Liver (tissue), 9 donors: ENCODE results near the gene LRRC25. TPM values are rescaled to one million over a fixed set of nuclear protein-coding genes. Genes with fewer than 3 reads are reported as not detected.
A peak's percentile ranks its signal among the peaks of the same experiment; 100 is the strongest.

Experiments
- DNase-seq: peaks from one replicate; pipeline ENCODE4 v3.0.0-alpha.2; 2017; ENCODE audit warnings: low spot score
- H3K27ac ChIP-seq, 2 donors: one replicate each; pipeline ENCODE4 v1.7.0; 2013; ENCODE audit warnings: inconsistent platforms in 2 of 2, low read length in 2 of 2, control low read depth in 1 of 2, low read depth in 1 of 2, mild to moderate bottlenecking in 1 of 2
- H3K27me3 ChIP-seq, 4 donors: one replicate each; pipeline versions ENCODE4 v1.6.1 to v1.7.0; 2013; ENCODE audit warnings: low read length in 3 of 4, inconsistent platforms in 1 of 4, mild to moderate bottlenecking in 1 of 4, moderate library complexity in 1 of 4; ENCODE audit not compliant: control insufficient read depth in 4 of 4, insufficient read depth in 4 of 4
- H3K36me3 ChIP-seq, 4 donors: one replicate each; pipeline versions ENCODE4 v1.6.1 to v1.7.0; 2013; ENCODE audit warnings: low read length in 3 of 4, mild to moderate bottlenecking in 3 of 4, low read depth in 1 of 4, moderate library complexity in 1 of 4; ENCODE audit not compliant: control insufficient read depth in 4 of 4, insufficient read depth in 3 of 4
- H3K4me1 ChIP-seq, 4 donors: one replicate each; pipeline versions ENCODE4 v1.6.1 to v1.7.0; 2013; ENCODE audit warnings: low read length in 3 of 4, mild to moderate bottlenecking in 3 of 4, moderate library complexity in 1 of 4; ENCODE audit not compliant: control insufficient read depth in 4 of 4, insufficient read depth in 4 of 4
- H3K4me3 ChIP-seq, 3 donors: one replicate each; pipeline versions ENCODE4 v1.6.1 to v1.7.0; 2013; ENCODE audit warnings: low read length in 3 of 3, control low read depth in 1 of 3, low read depth in 1 of 3, mild to moderate bottlenecking in 1 of 3
- H3K9ac ChIP-seq, 2 donors: one replicate each; pipeline ENCODE4 v1.7.0; 2013; ENCODE audit warnings: low read length in 2 of 2, mild to moderate bottlenecking in 2 of 2, moderate library complexity in 2 of 2, control low read depth in 1 of 2, low read depth in 1 of 2
- H3K9me3 ChIP-seq, 4 donors: one replicate each; pipeline versions ENCODE4 v1.6.1 to v1.7.0; 2013; ENCODE audit warnings: low read length in 3 of 4; ENCODE audit not compliant: control insufficient read depth in 4 of 4
- EGR1 ChIP-seq, 2 donors: IDR thresholded peaks; 2 replicates each; pipeline ENCODE4 v1.6.1; 2016 to 2018; ENCODE audit warnings: antibody characterized with exemption in 2 of 2, low read depth in 2 of 2
- FOXA1 ChIP-seq: IDR thresholded peaks from 2 replicates; pipeline ENCODE4 v1.6.1; 2016; ENCODE audit warnings: antibody characterized with exemption
- GABPA ChIP-seq, 2 donors: IDR thresholded peaks in 1 of 2; conservative IDR thresholded peaks in 1 of 2; 2 replicates each; pipeline ENCODE4 v1.6.1; 2016; ENCODE audit warnings: antibody characterized with exemption in 2 of 2, mild to moderate bottlenecking in 1 of 2, moderate library complexity in 1 of 2
- HNF4A ChIP-seq, 2 donors: conservative IDR thresholded peaks; 2 replicates each; pipeline ENCODE4 v1.6.1; 2016; ENCODE audit warnings: antibody characterized with exemption in 2 of 2, mild to moderate bottlenecking in 2 of 2
- HNF4G ChIP-seq: IDR thresholded peaks from 2 replicates; pipeline ENCODE4 v1.6.1; 2016; ENCODE audit warnings: antibody characterized with exemption
- JUND ChIP-seq, 2 donors: IDR thresholded peaks; 2 replicates each; pipeline ENCODE4 v1.6.1; 2016; ENCODE audit warnings: antibody characterized with exemption in 2 of 2
- NR2F2 ChIP-seq: IDR thresholded peaks from 2 replicates; pipeline ENCODE4 v1.6.1; 2016; ENCODE audit warnings: antibody characterized with exemption
- RAD21 ChIP-seq, 2 donors: IDR thresholded peaks; 2 replicates each; pipeline ENCODE4 v1.6.1; 2016; ENCODE audit warnings: antibody characterized with exemption in 2 of 2, mild to moderate bottlenecking in 2 of 2
- RXRA ChIP-seq, 2 donors: IDR thresholded peaks; 2 replicates each; pipeline ENCODE4 v1.6.1; 2017 to 2018; ENCODE audit warnings: antibody characterized with exemption in 2 of 2, mild to moderate bottlenecking in 1 of 2
- SP1 ChIP-seq: IDR thresholded peaks from 2 replicates; pipeline ENCODE4 v1.6.1; 2018; ENCODE audit warnings: antibody characterized with exemption, mild to moderate bottlenecking
- TAF1 ChIP-seq: conservative IDR thresholded peaks from 2 replicates; pipeline ENCODE4 v1.6.1; 2016; ENCODE audit warnings: antibody characterized with exemption, mild to moderate bottlenecking
- YY1 ChIP-seq: IDR thresholded peaks from 2 replicates; pipeline ENCODE4 v1.6.1; 2016; ENCODE audit warnings: antibody characterized with exemption, mild to moderate bottlenecking
- WGBS: extraction: QIAGEN DNeasy Blood & Tissue Kit; methylation state at CpG from one replicate; pipeline ENCODE4 v1.1.7; 2013; 5-methylcytosine and 5-hydroxymethylcytosine counted together
- polyA plus RNA-seq, 2 donors: library from polyadenylated mRNA; stranded (reverse) in 1 of 2; unstranded in 1 of 2; fragments of 200-250 nt in 1 of 2; fragments of >200 nt in 1 of 2; fragmentation: Nextera tagmentation in 1 of 2; extraction: Ambion mirVana in 1 of 2; gene quantifications; one replicate each; pipeline versions ENCODE4 v1.2.1 to v1.2.3, GENCODE V29; 2013 to 2015
- total RNA-seq, 2 donors: library from RNA; depleted of rRNA; stranded (reverse); fragments of >200 nt; gene quantifications; one replicate each; pipeline ENCODE4 v1.2.3, GENCODE V29; 2014
- TF ChIP-seq, protein P1 (sequence below): IDR thresholded peaks from 2 replicates; pipeline ENCODE4 v1.6.1; 2016; ENCODE audit warnings: antibody characterized with exemption
- TF ChIP-seq, protein P2 (sequence below): fragments of 150-350 bp; IDR thresholded peaks from 2 replicates; pipeline ENCODE4 v1.5.1; 2017; ENCODE audit warnings: improper control_type of control experiment, low read depth, low read length; ENCODE audit not compliant: missing input control
- TF ChIP-seq, protein P3 (sequence below): IDR thresholded peaks from 2 replicates; pipeline ENCODE4 v1.6.1; 2016; ENCODE audit warnings: antibody characterized with exemption
- TF ChIP-seq, protein P4 (sequence below): IDR thresholded peaks from 2 replicates; pipeline ENCODE4 v1.6.1; 2016; ENCODE audit warnings: antibody characterized with exemption, mild to moderate bottlenecking
- donor health status: healthy.
- donor health status: healthy.
- donor health status: healthy.
- donor health status: healthy.
- donor health status: healthy.

The LRRC25 gene
- total RNA-seq (10 to 100 TPM in 1 of 2 donors, 1 to 10 TPM in 1; 7.9 to 13.4 TPM), polyA plus RNA-seq (1 to 10 TPM; 2.3 to 5.8 TPM)

DNA sequence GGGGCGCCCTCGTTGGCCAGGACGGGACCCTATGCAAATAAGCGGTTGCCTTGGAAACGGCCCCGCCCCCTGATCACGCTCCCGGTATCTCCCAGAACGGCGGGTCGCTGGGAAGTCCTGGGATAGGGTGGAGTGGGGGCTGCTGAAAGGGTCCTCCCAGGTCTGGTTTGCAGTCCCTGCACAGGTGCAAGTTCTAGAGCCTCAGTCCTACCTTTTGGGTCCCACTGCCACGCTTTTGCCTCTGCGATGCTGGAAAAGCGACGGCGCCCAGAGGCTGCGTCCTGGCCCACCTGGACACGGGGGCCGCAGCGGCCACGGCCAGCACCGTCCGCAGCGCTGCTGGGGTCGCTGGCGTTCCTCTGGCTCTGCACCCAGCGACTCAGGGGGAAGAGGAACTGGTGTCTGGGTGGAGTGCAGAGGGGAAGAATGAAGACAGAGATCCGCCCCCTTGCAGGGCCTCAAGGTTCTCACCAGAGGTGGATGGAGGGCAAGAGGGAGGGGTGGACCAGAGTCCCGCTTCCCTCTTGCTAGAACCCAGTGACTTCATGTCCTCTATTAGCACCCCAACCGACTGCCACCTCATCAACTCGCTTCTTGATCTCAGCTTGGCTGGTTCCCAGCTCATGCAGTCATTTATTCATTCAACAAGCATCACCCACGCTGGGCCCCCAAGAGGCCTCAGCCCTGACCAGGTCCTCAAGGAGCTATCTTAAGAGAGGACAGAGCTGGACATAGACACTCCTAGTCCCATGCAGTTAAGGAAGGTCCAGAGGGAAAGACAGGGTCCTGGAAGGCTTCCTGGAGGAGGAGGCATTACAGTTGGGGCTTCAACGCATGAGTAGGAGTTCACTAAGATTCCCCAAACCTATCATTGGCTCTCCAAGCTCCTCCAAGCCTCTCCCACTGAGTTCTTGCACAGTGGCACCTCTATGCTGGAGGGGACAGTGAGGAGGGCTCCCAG lies at the start of gene LRRC25:
TSS of gene LRRC25 (minus strand) at position 381 of the 961 bp plus-strand sequence. CDS start 659 bp downstream, outside the sequence.
- Histone ChIP-seq H3K27ac (peak within 1 kb of the TSS; percentile 51 to 54), H3K27me3 (no peaks in the 10 kb centered on the region), H3K4me1 (peaks cover 11 to 34% (median 23%) of the 10 kb centered on the region in 4 donors), H3K36me3 (no peaks in the 10 kb centered on the region), H3K9ac (no peak within 1 kb of the TSS), H3K9me3 (no peaks in the 10 kb centered on the region), H3K4me3 (peak within 1 kb of the TSS in 2 of 3 donors; percentile 13 to 16)
- TF ChIP-seq GABPA (IDR thresholded peaks at IDR 0.05 in 1 of 2, conservative IDR thresholded peaks at IDR 0.05 in 1 of 2) (no peak), JUND (IDR thresholded peaks at IDR 0.05) (no peak), HNF4A (conservative IDR thresholded peaks at IDR 0.05) (no peak), FOXA1 (no peak), NR2F2 (no peak), RAD21 (IDR thresholded peaks at IDR 0.05) (no peak), SP1 (no peak), YY1 (no peak), HNF4G (no peak), EGR1 (IDR thresholded peaks at IDR 0.05; ENCODE audit: low read depth in 2 of 2) (no peak)
- TF ChIP-seq, protein P1, sequence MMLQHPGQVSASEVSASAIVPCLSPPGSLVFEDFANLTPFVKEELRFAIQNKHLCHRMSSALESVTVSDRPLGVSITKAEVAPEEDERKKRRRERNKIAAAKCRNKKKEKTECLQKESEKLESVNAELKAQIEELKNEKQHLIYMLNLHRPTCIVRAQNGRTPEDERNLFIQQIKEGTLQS = no peak
- TF ChIP-seq, protein P2, sequence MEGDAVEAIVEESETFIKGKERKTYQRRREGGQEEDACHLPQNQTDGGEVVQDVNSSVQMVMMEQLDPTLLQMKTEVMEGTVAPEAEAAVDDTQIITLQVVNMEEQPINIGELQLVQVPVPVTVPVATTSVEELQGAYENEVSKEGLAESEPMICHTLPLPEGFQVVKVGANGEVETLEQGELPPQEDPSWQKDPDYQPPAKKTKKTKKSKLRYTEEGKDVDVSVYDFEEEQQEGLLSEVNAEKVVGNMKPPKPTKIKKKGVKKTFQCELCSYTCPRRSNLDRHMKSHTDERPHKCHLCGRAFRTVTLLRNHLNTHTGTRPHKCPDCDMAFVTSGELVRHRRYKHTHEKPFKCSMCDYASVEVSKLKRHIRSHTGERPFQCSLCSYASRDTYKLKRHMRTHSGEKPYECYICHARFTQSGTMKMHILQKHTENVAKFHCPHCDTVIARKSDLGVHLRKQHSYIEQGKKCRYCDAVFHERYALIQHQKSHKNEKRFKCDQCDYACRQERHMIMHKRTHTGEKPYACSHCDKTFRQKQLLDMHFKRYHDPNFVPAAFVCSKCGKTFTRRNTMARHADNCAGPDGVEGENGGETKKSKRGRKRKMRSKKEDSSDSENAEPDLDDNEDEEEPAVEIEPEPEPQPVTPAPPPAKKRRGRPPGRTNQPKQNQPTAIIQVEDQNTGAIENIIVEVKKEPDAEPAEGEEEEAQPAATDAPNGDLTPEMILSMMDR = no peak
- TF ChIP-seq, protein P3, sequence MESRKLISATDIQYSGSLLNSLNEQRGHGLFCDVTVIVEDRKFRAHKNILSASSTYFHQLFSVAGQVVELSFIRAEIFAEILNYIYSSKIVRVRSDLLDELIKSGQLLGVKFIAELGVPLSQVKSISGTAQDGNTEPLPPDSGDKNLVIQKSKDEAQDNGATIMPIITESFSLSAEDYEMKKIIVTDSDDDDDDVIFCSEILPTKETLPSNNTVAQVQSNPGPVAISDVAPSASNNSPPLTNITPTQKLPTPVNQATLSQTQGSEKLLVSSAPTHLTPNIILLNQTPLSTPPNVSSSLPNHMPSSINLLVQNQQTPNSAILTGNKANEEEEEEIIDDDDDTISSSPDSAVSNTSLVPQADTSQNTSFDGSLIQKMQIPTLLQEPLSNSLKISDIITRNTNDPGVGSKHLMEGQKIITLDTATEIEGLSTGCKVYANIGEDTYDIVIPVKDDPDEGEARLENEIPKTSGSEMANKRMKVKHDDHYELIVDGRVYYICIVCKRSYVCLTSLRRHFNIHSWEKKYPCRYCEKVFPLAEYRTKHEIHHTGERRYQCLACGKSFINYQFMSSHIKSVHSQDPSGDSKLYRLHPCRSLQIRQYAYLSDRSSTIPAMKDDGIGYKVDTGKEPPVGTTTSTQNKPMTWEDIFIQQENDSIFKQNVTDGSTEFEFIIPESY = no peak
- DNase-seq = no peak
- WGBS = 45% methylated on average over 33 of the region's 33 CpGs

DNA sequence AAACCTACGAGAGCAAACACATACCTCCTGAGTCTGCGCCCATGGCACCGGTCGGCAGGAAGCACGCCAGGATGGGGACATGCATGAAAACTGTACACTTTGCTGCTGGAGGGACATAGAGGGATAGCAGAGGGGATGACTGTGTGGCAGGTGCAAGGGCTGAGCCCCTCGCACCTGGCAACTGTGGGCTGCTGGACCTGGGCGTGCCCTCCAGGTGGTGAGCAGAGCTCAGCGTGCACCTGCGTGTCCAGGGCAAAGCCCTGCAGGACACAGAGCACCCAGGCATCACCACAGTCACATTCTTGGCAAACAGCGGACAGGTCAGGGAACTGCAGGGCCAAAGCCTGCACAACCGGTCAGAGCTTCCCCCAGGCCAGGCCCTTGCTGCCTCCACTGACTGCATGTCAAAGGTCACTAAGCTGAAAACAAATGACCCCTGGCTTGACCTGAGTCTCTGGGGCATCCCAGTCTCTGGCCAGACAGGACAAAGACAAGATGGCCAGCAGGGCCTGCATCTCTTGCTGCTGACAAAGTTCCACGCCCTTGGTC lies 49.5 kb upstream of the LRRC25 start:
- Histone ChIP-seq H3K36me3 (peaks cover 12 to 53% (median 28%) of the 10 kb centered on the region in 4 donors), H3K4me3 (no peak overlapping the region), H3K27me3 (no peaks in the 10 kb centered on the region), H3K27ac (no peak overlapping the region), H3K9ac (no peak overlapping the region), H3K9me3 (no peaks in the 10 kb centered on the region), H3K4me1 (peaks cover 0 to 17% (median 12%) of the 10 kb centered on the region in 4 donors)
- TF ChIP-seq GABPA (IDR thresholded peaks at IDR 0.05 in 1 of 2, conservative IDR thresholded peaks at IDR 0.05 in 1 of 2) = no peak
- TF ChIP-seq, protein P4, sequence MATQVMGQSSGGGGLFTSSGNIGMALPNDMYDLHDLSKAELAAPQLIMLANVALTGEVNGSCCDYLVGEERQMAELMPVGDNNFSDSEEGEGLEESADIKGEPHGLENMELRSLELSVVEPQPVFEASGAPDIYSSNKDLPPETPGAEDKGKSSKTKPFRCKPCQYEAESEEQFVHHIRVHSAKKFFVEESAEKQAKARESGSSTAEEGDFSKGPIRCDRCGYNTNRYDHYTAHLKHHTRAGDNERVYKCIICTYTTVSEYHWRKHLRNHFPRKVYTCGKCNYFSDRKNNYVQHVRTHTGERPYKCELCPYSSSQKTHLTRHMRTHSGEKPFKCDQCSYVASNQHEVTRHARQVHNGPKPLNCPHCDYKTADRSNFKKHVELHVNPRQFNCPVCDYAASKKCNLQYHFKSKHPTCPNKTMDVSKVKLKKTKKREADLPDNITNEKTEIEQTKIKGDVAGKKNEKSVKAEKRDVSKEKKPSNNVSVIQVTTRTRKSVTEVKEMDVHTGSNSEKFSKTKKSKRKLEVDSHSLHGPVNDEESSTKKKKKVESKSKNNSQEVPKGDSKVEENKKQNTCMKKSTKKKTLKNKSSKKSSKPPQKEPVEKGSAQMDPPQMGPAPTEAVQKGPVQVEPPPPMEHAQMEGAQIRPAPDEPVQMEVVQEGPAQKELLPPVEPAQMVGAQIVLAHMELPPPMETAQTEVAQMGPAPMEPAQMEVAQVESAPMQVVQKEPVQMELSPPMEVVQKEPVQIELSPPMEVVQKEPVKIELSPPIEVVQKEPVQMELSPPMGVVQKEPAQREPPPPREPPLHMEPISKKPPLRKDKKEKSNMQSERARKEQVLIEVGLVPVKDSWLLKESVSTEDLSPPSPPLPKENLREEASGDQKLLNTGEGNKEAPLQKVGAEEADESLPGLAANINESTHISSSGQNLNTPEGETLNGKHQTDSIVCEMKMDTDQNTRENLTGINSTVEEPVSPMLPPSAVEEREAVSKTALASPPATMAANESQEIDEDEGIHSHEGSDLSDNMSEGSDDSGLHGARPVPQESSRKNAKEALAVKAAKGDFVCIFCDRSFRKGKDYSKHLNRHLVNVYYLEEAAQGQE = no peak
- peak; percentile 60 to 69 for TF ChIP-seq HNF4A (conservative IDR thresholded peaks at IDR 0.05)
- no peak for TF ChIP-seq TAF1
- TF ChIP-seq SP1 = peak; percentile 74
- TF ChIP-seq EGR1 (IDR thresholded peaks at IDR 0.05; ENCODE audit: low read depth in 2 of 2) = no peak
- TF ChIP-seq NR2F2 = peak; percentile 83
- TF ChIP-seq YY1 = no peak
- TF ChIP-seq JUND (IDR thresholded peaks at IDR 0.05) = no peak
- TF ChIP-seq, protein P3 = no peak
- peak; percentile 95 to 98 for TF ChIP-seq RXRA (IDR thresholded peaks at IDR 0.05)
- TF ChIP-seq FOXA1 = no peak
- TF ChIP-seq, protein P2 = peak; percentile 19
- DNase-seq = no peak
- 66% methylated on average over 12 of the region's 12 CpGs for WGBS
